ENCODE measurements around the gene NDUFV3.

DNA sequence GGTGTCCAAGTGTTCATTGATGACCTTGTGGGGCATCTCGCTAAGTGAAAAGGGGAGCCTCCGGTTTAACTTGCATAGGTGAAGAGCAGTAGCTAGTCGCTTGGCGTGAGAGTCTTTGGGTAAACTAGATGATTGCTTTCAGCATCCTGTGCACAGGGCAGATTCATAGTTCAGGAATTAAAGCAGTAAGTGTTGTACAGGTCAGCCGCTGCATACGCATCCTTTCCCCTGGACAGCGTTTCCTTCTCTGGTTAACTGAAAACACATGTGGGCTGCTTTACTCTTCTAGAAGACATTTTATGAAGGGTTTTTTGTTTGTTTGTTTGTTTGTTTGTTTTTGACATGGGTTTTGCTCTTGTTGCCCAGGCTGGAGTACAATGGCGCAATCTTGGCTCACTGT is 12.1 kb downstream of the NDUFV3 start:
- TF ChIP-seq, protein P1, sequence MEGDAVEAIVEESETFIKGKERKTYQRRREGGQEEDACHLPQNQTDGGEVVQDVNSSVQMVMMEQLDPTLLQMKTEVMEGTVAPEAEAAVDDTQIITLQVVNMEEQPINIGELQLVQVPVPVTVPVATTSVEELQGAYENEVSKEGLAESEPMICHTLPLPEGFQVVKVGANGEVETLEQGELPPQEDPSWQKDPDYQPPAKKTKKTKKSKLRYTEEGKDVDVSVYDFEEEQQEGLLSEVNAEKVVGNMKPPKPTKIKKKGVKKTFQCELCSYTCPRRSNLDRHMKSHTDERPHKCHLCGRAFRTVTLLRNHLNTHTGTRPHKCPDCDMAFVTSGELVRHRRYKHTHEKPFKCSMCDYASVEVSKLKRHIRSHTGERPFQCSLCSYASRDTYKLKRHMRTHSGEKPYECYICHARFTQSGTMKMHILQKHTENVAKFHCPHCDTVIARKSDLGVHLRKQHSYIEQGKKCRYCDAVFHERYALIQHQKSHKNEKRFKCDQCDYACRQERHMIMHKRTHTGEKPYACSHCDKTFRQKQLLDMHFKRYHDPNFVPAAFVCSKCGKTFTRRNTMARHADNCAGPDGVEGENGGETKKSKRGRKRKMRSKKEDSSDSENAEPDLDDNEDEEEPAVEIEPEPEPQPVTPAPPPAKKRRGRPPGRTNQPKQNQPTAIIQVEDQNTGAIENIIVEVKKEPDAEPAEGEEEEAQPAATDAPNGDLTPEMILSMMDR (IDR thresholded peaks at IDR 0.05 in 4 of 5, conservative IDR thresholded peaks at IDR 0.05 in 1 of 5), result no peak
- no peak for TF ChIP-seq POLR2A (IDR thresholded peaks at IDR 0.05)
